ENCODE results near the gene ERLIN1. TPM values are rescaled to one million over a fixed set of nuclear protein-coding genes. Genes with fewer than 3 reads are reported as not detected.

Gene ERLIN1
- total RNA-seq, 1 experiment from 2014 or later = 42.9 TPM

DNA sequence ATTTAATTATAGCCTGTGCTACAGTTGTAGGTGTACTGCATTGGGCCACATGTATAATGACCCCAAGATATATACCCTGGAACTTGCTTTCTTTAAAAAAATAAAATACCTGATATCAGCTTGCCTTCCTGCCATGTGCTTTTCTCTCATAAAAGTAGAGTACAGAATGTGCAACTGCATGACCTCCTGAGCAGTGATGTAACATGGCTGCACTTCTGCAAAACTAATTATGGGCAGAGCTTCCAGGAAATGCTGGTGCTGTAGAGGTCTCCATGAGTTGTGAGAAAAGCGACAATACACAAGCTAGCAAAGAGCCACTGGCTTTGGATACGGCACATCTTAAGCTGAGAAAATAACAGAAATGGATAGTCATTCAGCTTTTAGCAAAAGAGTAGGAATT is 6.5 kb upstream of the ERLIN1 start:
- H3K9me3 Mint-ChIP-seq (ENCODE audit: unreplicated experiment) = no peaks in the 10 kb centered on the region
- ChIA-PET POLR2A (interaction anchor here (0.8 kb wide), 1 partner anchor 184 kb away, joined by 3 read pairs; no protein-coding TSS in a partner anchor), CTCF (interaction anchor here (0.7 kb wide), 1 partner anchor 215 kb away, joined by 3 read pairs; no protein-coding TSS in a partner anchor)
- peaks cover 47% of the 10 kb centered on the region for H3K36me3 Mint-ChIP-seq (ENCODE audit: insufficient read depth, unreplicated experiment)
- peaks cover 6% of the 10 kb centered on the region for H3K4me1 Mint-ChIP-seq (ENCODE audit: insufficient read depth, unreplicated experiment)
- BruUV-seq (replicated peaks) = no TSS peak
- H3K27me3 Mint-ChIP-seq (ENCODE audit: insufficient read depth, unreplicated experiment) = no peaks in the 10 kb centered on the region
- TF ChIP-seq, protein P1, sequence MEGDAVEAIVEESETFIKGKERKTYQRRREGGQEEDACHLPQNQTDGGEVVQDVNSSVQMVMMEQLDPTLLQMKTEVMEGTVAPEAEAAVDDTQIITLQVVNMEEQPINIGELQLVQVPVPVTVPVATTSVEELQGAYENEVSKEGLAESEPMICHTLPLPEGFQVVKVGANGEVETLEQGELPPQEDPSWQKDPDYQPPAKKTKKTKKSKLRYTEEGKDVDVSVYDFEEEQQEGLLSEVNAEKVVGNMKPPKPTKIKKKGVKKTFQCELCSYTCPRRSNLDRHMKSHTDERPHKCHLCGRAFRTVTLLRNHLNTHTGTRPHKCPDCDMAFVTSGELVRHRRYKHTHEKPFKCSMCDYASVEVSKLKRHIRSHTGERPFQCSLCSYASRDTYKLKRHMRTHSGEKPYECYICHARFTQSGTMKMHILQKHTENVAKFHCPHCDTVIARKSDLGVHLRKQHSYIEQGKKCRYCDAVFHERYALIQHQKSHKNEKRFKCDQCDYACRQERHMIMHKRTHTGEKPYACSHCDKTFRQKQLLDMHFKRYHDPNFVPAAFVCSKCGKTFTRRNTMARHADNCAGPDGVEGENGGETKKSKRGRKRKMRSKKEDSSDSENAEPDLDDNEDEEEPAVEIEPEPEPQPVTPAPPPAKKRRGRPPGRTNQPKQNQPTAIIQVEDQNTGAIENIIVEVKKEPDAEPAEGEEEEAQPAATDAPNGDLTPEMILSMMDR (IDR thresholded peaks at IDR 0.05; ENCODE audit: unreplicated experiment) = no peak
- no peak overlapping the region for H3K4me3 Mint-ChIP-seq (ENCODE audit: unreplicated experiment)
- DNase-seq (ENCODE audit: unreplicated experiment) = no peak
- H3K27ac Mint-ChIP-seq (ENCODE audit: low read depth, unreplicated experiment) = no peak overlapping the region
- intact Hi-C loops (cut with micrococcal nuclease) = no loop called here

DNA sequence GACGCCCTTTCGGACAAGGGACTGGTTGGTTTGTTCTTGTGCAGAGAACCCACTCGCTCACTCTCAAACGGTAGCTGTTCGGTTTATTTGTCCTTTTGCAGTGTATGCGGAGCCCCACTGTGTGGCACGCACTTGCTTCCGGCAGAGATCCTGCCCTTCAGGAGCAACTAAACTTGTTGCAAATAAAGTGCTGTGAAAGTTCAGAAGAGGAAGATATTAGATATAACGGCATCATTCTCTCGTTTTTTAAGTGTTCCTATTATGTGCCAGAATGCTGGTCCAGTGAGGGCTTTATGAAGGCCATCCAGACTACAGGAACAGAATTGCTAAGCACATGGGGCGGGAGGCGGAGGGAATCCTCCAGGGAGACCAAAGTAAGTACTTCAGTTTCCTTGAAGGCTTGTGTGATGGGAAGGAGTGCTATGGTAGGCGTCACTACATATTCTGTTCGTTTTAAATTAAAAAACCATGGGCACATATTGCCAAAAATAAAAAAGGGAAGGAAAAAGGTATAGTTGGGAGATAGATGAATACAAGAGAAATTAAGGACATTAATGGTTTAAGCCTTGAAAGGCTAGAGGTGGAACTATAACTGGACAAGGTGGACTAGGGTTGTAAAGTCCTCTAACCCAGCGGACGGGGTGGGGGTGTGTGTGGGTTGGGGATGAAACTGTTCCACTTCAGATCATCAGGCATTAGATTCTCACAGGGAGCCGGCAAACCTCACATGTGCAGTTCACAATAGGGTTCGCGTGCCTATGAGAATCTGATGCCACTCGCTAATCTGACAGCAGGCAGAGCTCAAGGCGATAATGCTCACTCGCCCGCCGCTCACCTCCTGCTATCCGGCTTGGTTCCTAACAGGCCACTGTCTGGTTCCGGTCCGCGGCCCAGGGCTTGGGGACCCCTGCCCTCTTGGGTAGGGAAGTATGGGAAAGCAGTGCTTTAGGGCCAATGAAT is 704 bp upstream of the ERLIN1 start:
- ChIA-PET POLR2A (interaction anchor here (0.7 to 4.8 kb wide), 10 partner anchors 11 to 454 kb away, joined by 3 to 44 read pairs (median 6); partner anchors contain the start of genes COX15, CUTC and DNMBP), CTCF (interaction anchor here (1.1 to 1.3 kb wide), 2 partner anchors 178 to 279 kb away, joined by 3 to 5 read pairs; no protein-coding TSS in a partner anchor)
- Mint-ChIP-seq H3K4me1 (ENCODE audit: insufficient read depth, unreplicated experiment) (peaks cover 31% of the 10 kb centered on the region), H3K4me3 (ENCODE audit: unreplicated experiment) (peak overlapping the region; percentile 94), H3K27me3 (ENCODE audit: insufficient read depth, unreplicated experiment) (no peaks in the 10 kb centered on the region), H3K36me3 (ENCODE audit: insufficient read depth, unreplicated experiment) (peaks cover 33% of the 10 kb centered on the region), H3K27ac (ENCODE audit: low read depth, unreplicated experiment) (peak overlapping the region; percentile 90), H3K9me3 (ENCODE audit: unreplicated experiment) (no peaks in the 10 kb centered on the region)
- peak; percentile 4 for DNase-seq (ENCODE audit: unreplicated experiment)
- intact Hi-C loops (cut with micrococcal nuclease) = loop anchor here (5.0 to 10.0 kb wide), 3 partner anchors 142 to 339 kb away; partner anchors contain the start of gene DNMBP
- BruUV-seq (replicated peaks) = TSS peak; percentile 74
- TF ChIP-seq, protein P1 (IDR thresholded peaks at IDR 0.05; ENCODE audit: unreplicated experiment) = no peak

DNA sequence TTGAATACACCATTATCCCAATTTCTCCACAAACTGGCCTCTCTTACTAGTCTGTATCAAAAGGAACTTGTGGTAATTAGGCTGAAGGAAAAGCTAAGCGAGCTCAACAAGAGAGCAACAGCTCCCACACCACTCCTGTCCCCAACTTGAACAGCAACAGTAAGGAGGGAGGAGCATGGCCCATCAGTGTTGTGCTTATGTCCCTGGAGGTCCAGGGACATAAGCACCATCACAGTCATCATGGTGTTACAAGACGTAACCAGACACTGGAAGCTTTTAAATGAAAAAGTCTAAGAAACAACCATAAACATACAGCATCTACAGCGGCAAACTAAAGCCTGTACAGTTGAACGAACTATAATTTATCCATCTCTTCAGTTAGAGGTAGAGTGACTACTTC is 989 bp downstream of the ERLIN1 start:
- DNase-seq (ENCODE audit: unreplicated experiment) = peak; percentile 28
- BruUV-seq (replicated peaks) = no TSS peak
- TF ChIP-seq, protein P1 (IDR thresholded peaks at IDR 0.05; ENCODE audit: unreplicated experiment) = no peak
- ChIA-PET POLR2A (interaction anchor here (0.5 to 4.8 kb wide), 27 partner anchors 9 to 526 kb away, joined by 3 to 44 read pairs (median 6); partner anchors contain the start of genes CHUK, COX15, CUTC and DNMBP), CTCF (interaction anchor here (0.6 to 1.7 kb wide), 5 partner anchors 36 to 812 kb away, joined by 3 to 6 read pairs (median 3); no protein-coding TSS in a partner anchor)
- Mint-ChIP-seq H3K9me3 (ENCODE audit: unreplicated experiment) (no peaks in the 10 kb centered on the region), H3K27me3 (ENCODE audit: insufficient read depth, unreplicated experiment) (no peaks in the 10 kb centered on the region), H3K4me3 (ENCODE audit: unreplicated experiment) (peak overlapping the region; percentile 94), H3K27ac (ENCODE audit: low read depth, unreplicated experiment) (peak overlapping the region; percentile 90), H3K4me1 (ENCODE audit: insufficient read depth, unreplicated experiment) (peaks cover 38% of the 10 kb centered on the region), H3K36me3 (ENCODE audit: insufficient read depth, unreplicated experiment) (peaks cover 33% of the 10 kb centered on the region)
- intact Hi-C loops (cut with micrococcal nuclease) = loop anchor here (5.0 to 10.0 kb wide), 3 partner anchors 140 to 338 kb away; partner anchors contain the start of gene DNMBP

DNA sequence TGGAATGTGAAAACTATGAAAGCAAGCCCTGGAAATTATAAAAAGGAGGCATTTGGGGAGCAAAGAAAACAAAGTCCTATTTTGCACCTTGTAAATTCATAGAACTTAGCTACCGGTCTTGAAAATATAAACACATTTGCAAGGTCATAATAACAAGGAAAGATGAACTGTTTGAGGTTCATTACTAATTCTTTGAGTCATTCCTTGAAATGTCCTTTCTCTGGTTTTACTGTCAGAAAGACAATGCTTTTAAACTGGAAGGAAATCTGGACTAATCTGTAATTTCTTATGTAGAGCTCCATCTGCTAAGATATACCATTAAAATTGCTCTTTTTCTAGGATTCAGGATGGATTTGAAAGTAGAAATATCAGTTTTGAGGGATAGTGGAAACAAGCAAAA is 1.4 kb downstream of the ERLIN1 start:
- H3K9me3 Mint-ChIP-seq (ENCODE audit: unreplicated experiment) = no peaks in the 10 kb centered on the region
- TF ChIP-seq, protein P1 (IDR thresholded peaks at IDR 0.05; ENCODE audit: unreplicated experiment) = no peak
- intact Hi-C loops (cut with micrococcal nuclease) = loop anchor here (10.0 kb wide), 2 partner anchors 140 to 180 kb away; partner anchors contain the start of gene DNMBP
- no peaks in the 10 kb centered on the region for H3K27me3 Mint-ChIP-seq (ENCODE audit: insufficient read depth, unreplicated experiment)
- peaks cover 39% of the 10 kb centered on the region for H3K4me1 Mint-ChIP-seq (ENCODE audit: insufficient read depth, unreplicated experiment)
- peak; percentile 0 for DNase-seq (ENCODE audit: unreplicated experiment)
- H3K27ac Mint-ChIP-seq (ENCODE audit: low read depth, unreplicated experiment) = peak overlapping the region; percentile 90
- H3K36me3 Mint-ChIP-seq (ENCODE audit: insufficient read depth, unreplicated experiment) = peaks cover 29% of the 10 kb centered on the region
- CTCF ChIA-PET = interaction anchor here (0.6 to 1.7 kb wide), 5 partner anchors 36 to 813 kb away, joined by 3 to 6 read pairs (median 3); no protein-coding TSS in a partner anchor
- POLR2A ChIA-PET = interaction anchor here (0.5 to 4.8 kb wide), 27 partner anchors 10 to 525 kb away, joined by 3 to 44 read pairs (median 6); partner anchors contain the start of genes CHUK, COX15, CUTC and DNMBP
- BruUV-seq (replicated peaks) = no TSS peak
- peak overlapping the region; percentile 94 for H3K4me3 Mint-ChIP-seq (ENCODE audit: unreplicated experiment)

Data from MCF 10A (cell line).